K562 (cell line): Measurements from ENCODE around the gene RTN4. TPM values are rescaled to one million over a fixed set of nuclear protein-coding genes. Genes with fewer than 3 reads are reported as not detected.
A peak's percentile ranks its signal among the peaks of the same experiment; 100 is the strongest.

Source experiments
- ATAC-seq: fragments of 200-7000 bp; cut with Tn5 transposase; 3 replicates; pipeline ENCODE4 v1.9.1; 2020; ENCODE audit warnings: moderate library complexity
- BruUV-seq: library from RNA; stranded (reverse); fragments of 400-500 nt; replicated peaks from 2 replicates; lab custom pipeline; 2021; lab: Mats Ljungman, UMichigan
- CTCF ChIA-PET: fragments of 300-600 bp; formaldehyde crosslinking; extraction: SDS; loops from one replicate; lab custom pipeline; 2021; ENCODE audit warnings: low intra/inter-chr PET ratio; lab: Yijun Ruan, JAX
- POLR2A ChIA-PET: fragments of 300-600, 350-650 bp; sonication (Branson Sonifier 250); formaldehyde crosslinking; extraction: SDS; loops from one replicate; lab custom pipeline; 2021; ENCODE audit warnings: antibody characterized with exemption, inconsistent platforms; lab: Yijun Ruan, JAX
- DNase-seq, 4 experiments: peaks; one replicate each; pipeline versions ENCODE4 v3.0.0 to v3.0.0-alpha.2; 2011 to 2018; ENCODE audit warnings: low spot score in 3 of 4, mixed read lengths in 3 of 4; ENCODE audit errors: extremely low read depth in 1 of 4
- FAIRE-seq: peaks from 2 replicates; lab custom pipeline; 2011; peaks lifted over from hg19 to GRCh38; lab: Jason Lieb, UNC
- H2AFZ ChIP-seq: 2 replicates; pipeline ENCODE4 v1.6.0; 2011; ENCODE audit warnings: low read depth, low read length, control low read depth, inconsistent platforms
- H3K27ac ChIP-seq: fragments of 200-600 bp; 3 replicates; pipeline ENCODE4 v1.8.0; 2011; ENCODE audit warnings: low read depth, mild to moderate bottlenecking, control low read depth, inconsistent platforms, low read length, moderate library complexity, mixed read lengths; ENCODE audit errors: extremely low read depth
- H3K27me3 ChIP-seq, 2 experiments: fragments of 300-600 bp in 1 of 2; 2 replicates in 1 of 2; 3 replicates in 1 of 2; pipeline versions ENCODE4 v1.6.0 to v1.8.0; 2011; ENCODE audit warnings: inconsistent platforms in 2 of 2, low read length in 2 of 2, mild to moderate bottlenecking in 1 of 2, mixed read lengths in 1 of 2, moderate library complexity in 1 of 2; ENCODE audit not compliant: control insufficient read depth in 2 of 2, insufficient read depth in 2 of 2
- H3K36me3 ChIP-seq: fragments of 300-600 bp; 3 replicates; pipeline ENCODE4 v1.8.0; 2011; ENCODE audit warnings: mild to moderate bottlenecking, low read length, inconsistent platforms; ENCODE audit not compliant: control insufficient read depth, insufficient read depth
- H3K4me1 ChIP-seq, 2 experiments: fragments of 200-600 bp in 1 of 2; replicated peaks in 1 of 2; 2 replicates in 1 of 2; 3 replicates in 1 of 2; pipeline versions ENCODE4 v1.5.1 to v1.8.0; 2011; ENCODE audit warnings: inconsistent platforms in 2 of 2, low read length in 2 of 2, mild to moderate bottlenecking in 1 of 2, mixed read lengths in 1 of 2, moderate library complexity in 1 of 2; ENCODE audit not compliant: control insufficient read depth in 2 of 2, insufficient read depth in 2 of 2
- H3K4me2 ChIP-seq: 2 replicates; pipeline ENCODE4 v1.6.1; 2011; ENCODE audit warnings: low read length, control low read depth, inconsistent platforms, mixed read lengths; ENCODE audit not compliant: insufficient read depth
- H3K4me3 ChIP-seq: fragments of 200-600 bp; sonication (generic), shearing (Covaris generic); 2 replicates; pipeline ENCODE4 v1.5.1; 2016; ENCODE audit warnings: control low read depth, inconsistent platforms
- H3K79me2 ChIP-seq: fragments of 200-600 bp; 3 replicates; pipeline ENCODE4 v1.8.0; 2011; ENCODE audit warnings: low read length, inconsistent platforms; ENCODE audit not compliant: control insufficient read depth, insufficient read depth
- H3K9ac ChIP-seq, 2 experiments: 2 replicates each; pipeline versions ENCODE4 v1.6.0 to v1.6.1; 2011; ENCODE audit warnings: low read depth in 2 of 2, low read length in 2 of 2, control low read depth in 1 of 2, inconsistent platforms in 1 of 2, mild to moderate bottlenecking in 1 of 2, mixed read lengths in 1 of 2; ENCODE audit not compliant: insufficient read depth in 1 of 2
- H3K9me1 ChIP-seq: one replicate; pipeline ENCODE4 v1.6.0; 2011; ENCODE audit warnings: inconsistent platforms, mild to moderate bottlenecking, low read length, moderate library complexity; ENCODE audit not compliant: control insufficient read depth, insufficient read depth
- H3K9me3 ChIP-seq: replicated peaks from 2 replicates; pipeline ENCODE4 v1.5.1; 2011; ENCODE audit warnings: low read depth, low read length, inconsistent platforms; ENCODE audit not compliant: control insufficient read depth, insufficient read depth
- H4K20me1 ChIP-seq: replicated peaks from 2 replicates; pipeline ENCODE4 v1.6.1; 2011; ENCODE audit warnings: low read length, inconsistent platforms, mixed read lengths; ENCODE audit not compliant: control insufficient read depth, insufficient read depth
- ATF7 ChIP-seq: fragments of 450-650 bp; IDR thresholded peaks from 2 replicates; pipeline ENCODE4 v1.7.1; 2014; ENCODE audit warnings: mild to moderate bottlenecking, moderate library complexity
- BDP1 ChIP-seq: IDR thresholded peaks from 3 replicates; pipeline ENCODE4 v1.6.1; 2011; ENCODE audit not compliant: insufficient read length, insufficient read depth
- CBFA2T3 ChIP-seq: fragments of 450-650 bp; IDR thresholded peaks from 2 replicates; pipeline ENCODE4 v1.6.1; 2017
- HNRNPUL1 ChIP-seq: fragments of 200-400 bp; formaldehyde crosslinking; IDR thresholded peaks from 2 replicates; pipeline ENCODE4 v1.6.1; 2017; ENCODE audit warnings: low read length
- MBD2 ChIP-seq: sonication (generic); IDR thresholded peaks from 2 replicates; pipeline ENCODE4 v1.6.1; 2016; ENCODE audit warnings: low read depth, borderline replicate concordance
- NFATC3 ChIP-seq: fragments of 450-650 bp; IDR thresholded peaks from 2 replicates; pipeline ENCODE4 v1.6.1; 2017; ENCODE audit warnings: mild to moderate bottlenecking
- POLR2B ChIP-seq: fragments of 450-650 bp; IDR thresholded peaks from 2 replicates; pipeline ENCODE4 v1.6.1; 2018; ENCODE audit warnings: low read depth; ENCODE audit not compliant: partially characterized antibody
- POLR2G ChIP-seq: fragments of 200-400 bp; formaldehyde crosslinking; IDR thresholded peaks from 2 replicates; pipeline ENCODE4 v1.6.1; 2017; ENCODE audit warnings: low read depth, mild to moderate bottlenecking, antibody characterized with exemption, low read length, moderate library complexity
- RBFOX2 ChIP-seq: fragments of 200-400 bp; formaldehyde crosslinking; IDR thresholded peaks from 2 replicates; pipeline ENCODE4 v1.6.1; 2017; ENCODE audit warnings: low read depth, mild to moderate bottlenecking, low read length, moderate library complexity
- SMARCC2 ChIP-seq: fragments of 450-650 bp; IDR thresholded peaks from 2 replicates; pipeline ENCODE4 v1.6.1; 2017; ENCODE audit warnings: antibody characterized with exemption, moderate library complexity, mild to moderate bottlenecking, low read depth
- ZEB2 ChIP-seq: fragments of 450-650 bp; IDR thresholded peaks from 2 replicates; pipeline ENCODE4 v1.6.1; 2016
- ZNF324 ChIP-seq: fragments of 250-450 bp; sonication (Bioruptor Pico); IDR thresholded peaks from 2 replicates; pipeline ENCODE4 v1.4.0; 2020; ENCODE audit warnings: mild to moderate bottlenecking
- ZNF830 ChIP-seq: fragments of 250-450 bp; sonication (Bioruptor Pico); IDR thresholded peaks from 2 replicates; pipeline ENCODE4 v1.5.0; 2021; ENCODE audit warnings: mild to moderate bottlenecking
- WGBS: fragments of 100-300 bp; shearing (Covaris generic); methylation state at CpG from one replicate; pipeline ENCODE4 v1.1.6; 2016; ENCODE audit warnings: low coverage, mixed read lengths; ENCODE audit not compliant: insufficient coverage; ENCODE audit errors: missing lambda C conversion rate; 5-methylcytosine and 5-hydroxymethylcytosine counted together
- in situ Hi-C: fragments of 300-500 bp; cut with MboI; formaldehyde crosslinking; loops from 4 replicates; pipeline ENCODE4 v1.15.0; 2018; ENCODE audit warnings: inconsistent platforms, mixed read lengths
- intact Hi-C: fragments of 100-400 bp; cut with micrococcal nuclease; formaldehyde crosslinking; loops from 2 replicates; pipeline ENCODE4 v1.14.2; 2022
- polyA plus RNA-seq, 8 experiments: library from polyadenylated mRNA; depleted of rRNA in 4 of 8; stranded (reverse) in 5 of 8; unstranded in 3 of 8; fragments of >200 nt; fragmentation: Nextera tagmentation in 2 of 8; fragmentation: Illumina TruSeq in 1 of 8; extraction: Ambion mirVana in 2 of 8; extraction: Trizol in 1 of 8; gene quantifications; 2 replicates each; pipeline versions ENCODE4 v1.2.1 to v1.2.3, GENCODE V29; 2011 to 2014; ENCODE audit warnings: inconsistent platforms in 1 of 8, missing spikeins in 1 of 8
- total RNA-seq, 7 experiments: library from RNA; depleted of rRNA in 6 of 7; stranded (reverse); fragments of >200 nt in 6 of 7; fragmentation: Illumina TruSeq in 2 of 7; extraction: Trizol in 2 of 7; gene quantifications; 2 replicates each; pipeline versions ENCODE4 v1.2.1 to v1.2.3, GENCODE V29; 2011 to 2021; ENCODE audit warnings: low replicate concordance in 1 of 7
- TF ChIP-seq, protein P1 (sequence below): fragments of 450-650 bp; IDR thresholded peaks from 2 replicates; pipeline ENCODE4 v1.6.1; 2016; ENCODE audit warnings: low read depth, mild to moderate bottlenecking, moderate library complexity
- TF ChIP-seq, protein P2 (sequence below), 2 experiments: fragments of 450-650 bp; IDR thresholded peaks; 2 replicates each; pipeline ENCODE4 v1.6.1; 2016
- TF ChIP-seq, protein P3 (sequence below): fragments of 250-450 bp; sonication (Bioruptor Pico); IDR thresholded peaks from 2 replicates; pipeline ENCODE4 v1.5.0; 2021; ENCODE audit warnings: mild to moderate bottlenecking, borderline replicate concordance

RTN4 gene
- total and polyA plus RNA-seq, 9 of the 15 experiments (the other 6 are each of a cell fraction or from before 2014, with no cell fraction given), result 73.0 to 248 (median 116) TPM

DNA sequence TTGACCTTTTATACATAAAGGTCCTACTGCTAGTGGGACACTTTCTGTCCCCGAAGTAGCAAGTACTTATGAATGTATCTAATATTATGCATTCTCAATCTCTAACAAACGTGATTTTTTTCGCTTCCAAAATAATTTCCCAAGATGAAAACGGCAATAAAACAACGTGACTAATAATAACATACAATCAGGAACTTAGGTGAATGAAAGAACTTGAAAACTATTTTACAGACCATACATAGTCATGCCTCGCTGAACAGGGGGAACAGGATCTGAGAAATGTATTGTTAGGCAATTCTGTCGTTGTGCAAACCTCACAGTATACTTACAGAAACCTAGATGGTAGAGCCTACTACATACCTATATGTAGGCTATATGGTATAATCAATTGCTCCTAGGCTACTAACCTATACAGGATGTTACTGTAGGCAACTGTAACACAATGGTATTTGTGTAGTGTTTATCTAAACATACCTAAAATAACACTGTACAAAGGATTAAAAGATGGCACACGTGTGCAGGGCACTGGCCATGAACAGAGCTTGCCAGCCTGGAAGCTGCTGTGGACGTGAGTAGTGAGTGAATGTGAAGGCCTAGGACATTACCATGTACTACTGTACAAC, 2.5 kb downstream of the RTN4 start (continued):
- TF ChIP-seq, protein P1, sequence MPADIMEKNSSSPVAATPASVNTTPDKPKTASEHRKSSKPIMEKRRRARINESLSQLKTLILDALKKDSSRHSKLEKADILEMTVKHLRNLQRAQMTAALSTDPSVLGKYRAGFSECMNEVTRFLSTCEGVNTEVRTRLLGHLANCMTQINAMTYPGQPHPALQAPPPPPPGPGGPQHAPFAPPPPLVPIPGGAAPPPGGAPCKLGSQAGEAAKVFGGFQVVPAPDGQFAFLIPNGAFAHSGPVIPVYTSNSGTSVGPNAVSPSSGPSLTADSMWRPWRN, result no peak

DNA sequence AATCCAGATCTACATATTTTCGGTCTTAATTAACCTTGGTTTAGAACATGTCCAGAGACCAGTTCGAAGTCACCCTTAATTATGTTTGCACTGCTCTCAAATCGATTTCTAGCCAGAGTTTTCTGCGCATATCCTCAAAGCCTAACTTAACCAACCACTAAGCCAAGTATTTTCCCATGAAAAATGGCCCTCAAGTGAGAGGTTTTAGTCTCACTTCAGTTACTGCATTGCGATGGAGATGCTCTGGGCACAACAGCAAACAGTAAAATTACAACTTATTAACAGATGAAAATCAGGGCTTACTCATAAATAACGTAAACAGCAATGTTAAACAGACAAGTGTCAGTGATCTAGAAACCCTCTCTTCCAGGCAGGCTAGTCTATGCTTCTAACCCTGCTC, 4.5 kb downstream of the RTN4 start:
- Histone ChIP-seq H3K4me1 (peaks cover 5 to 9% of the 10 kb centered on the region in 2 experiments; a peak in 3 of 5 replicates), H3K27ac (peak overlapping the region; percentile 26; the same call in 1 of the 3 replicates), H3K36me3 (peaks cover 22% of the 10 kb centered on the region), H4K20me1 (peaks cover 59% of the 10 kb centered on the region), H3K79me2 (peaks cover 94% of the 10 kb centered on the region), H2AFZ (no peak overlapping the region), H3K9ac (peak overlapping the region in 1 of 2 experiments; percentile 63; a peak in 2 of 4 replicates), H3K4me2 (peak overlapping the region; percentile 83), H3K9me3 (no peaks in the 10 kb centered on the region), H3K27me3 (no peaks in the 10 kb centered on the region), H3K4me3 (peak overlapping the region; percentile 89), H3K9me1 (no peaks in the 10 kb centered on the region)
- ChIA-PET POLR2A (interaction anchor here (0.7 to 2.5 kb wide), 9 partner anchors 8 to 124 kb away, joined by 3 to 8 read pairs (median 4); no protein-coding TSS in a partner anchor), CTCF (interaction anchor here (0.5 kb wide), 1 partner anchor 69 kb away, joined by 3 read pairs; no protein-coding TSS in a partner anchor)
- DNase-seq (no peak), FAIRE-seq (no peak), ATAC-seq (no peak)
- BruUV-seq, result no TSS peak
- in situ Hi-C loops, result loop anchor here (5.0 kb wide), 1 partner anchor 127 kb away; no protein-coding TSS in a partner anchor
- WGBS, result 11% methylated on average over 6 of the region's 6 CpGs
- intact Hi-C loops, result loop anchor here (5.0 kb wide), 1 partner anchor 372 kb away; the partner anchor contains the start of gene CCDC88A
- 0 out of 2 replicates have a peak, but pooled peaks have one; percentile 12 for TF ChIP-seq SMARCC2
- TF ChIP-seq RBFOX2, result 0 out of 2 replicates have a peak, but pooled peaks have one; percentile 25
- no peak for TF ChIP-seq ZEB2
- no peak for TF ChIP-seq MBD2
- TF ChIP-seq, protein P2, sequence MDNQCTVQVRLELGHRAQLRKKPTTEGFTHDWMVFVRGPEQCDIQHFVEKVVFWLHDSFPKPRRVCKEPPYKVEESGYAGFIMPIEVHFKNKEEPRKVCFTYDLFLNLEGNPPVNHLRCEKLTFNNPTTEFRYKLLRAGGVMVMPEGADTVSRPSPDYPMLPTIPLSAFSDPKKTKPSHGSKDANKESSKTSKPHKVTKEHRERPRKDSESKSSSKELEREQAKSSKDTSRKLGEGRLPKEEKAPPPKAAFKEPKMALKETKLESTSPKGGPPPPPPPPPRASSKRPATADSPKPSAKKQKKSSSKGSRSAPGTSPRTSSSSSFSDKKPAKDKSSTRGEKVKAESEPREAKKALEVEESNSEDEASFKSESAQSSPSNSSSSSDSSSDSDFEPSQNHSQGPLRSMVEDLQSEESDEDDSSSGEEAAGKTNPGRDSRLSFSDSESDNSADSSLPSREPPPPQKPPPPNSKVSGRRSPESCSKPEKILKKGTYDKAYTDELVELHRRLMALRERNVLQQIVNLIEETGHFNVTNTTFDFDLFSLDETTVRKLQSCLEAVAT (IDR thresholded peaks at IDR 0.05), result peak; percentile 10 to 39; a peak in 2 of 4 replicates
- no peak for TF ChIP-seq ZNF830 (CRISPR knock-in tag)
- TF ChIP-seq CBFA2T3, result no peak
- TF ChIP-seq, protein P3, sequence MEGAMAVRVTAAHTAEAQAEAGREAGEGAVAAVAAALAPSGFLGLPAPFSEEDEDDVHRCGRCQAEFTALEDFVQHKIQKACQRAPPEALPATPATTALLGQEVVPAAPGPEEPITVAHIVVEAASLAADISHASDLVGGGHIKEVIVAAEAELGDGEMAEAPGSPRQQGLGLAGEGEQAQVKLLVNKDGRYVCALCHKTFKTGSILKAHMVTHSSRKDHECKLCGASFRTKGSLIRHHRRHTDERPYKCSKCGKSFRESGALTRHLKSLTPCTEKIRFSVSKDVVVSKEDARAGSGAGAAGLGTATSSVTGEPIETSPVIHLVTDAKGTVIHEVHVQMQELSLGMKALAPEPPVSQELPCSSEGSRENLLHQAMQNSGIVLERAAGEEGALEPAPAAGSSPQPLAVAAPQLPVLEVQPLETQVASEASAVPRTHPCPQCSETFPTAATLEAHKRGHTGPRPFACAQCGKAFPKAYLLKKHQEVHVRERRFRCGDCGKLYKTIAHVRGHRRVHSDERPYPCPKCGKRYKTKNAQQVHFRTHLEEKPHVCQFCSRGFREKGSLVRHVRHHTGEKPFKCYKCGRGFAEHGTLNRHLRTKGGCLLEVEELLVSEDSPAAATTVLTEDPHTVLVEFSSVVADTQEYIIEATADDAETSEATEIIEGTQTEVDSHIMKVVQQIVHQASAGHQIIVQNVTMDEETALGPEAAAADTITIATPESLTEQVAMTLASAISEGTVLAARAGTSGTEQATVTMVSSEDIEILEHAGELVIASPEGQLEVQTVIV, result no peak
- TF ChIP-seq HNRNPUL1, result no peak
- TF ChIP-seq NFATC3, result no peak
- TF ChIP-seq ATF7, result no peak
- TF ChIP-seq POLR2B, result peak; percentile 34
- TF ChIP-seq POLR2G, result 0 out of 2 replicates have a peak, but pooled peaks have one; percentile 23
- TF ChIP-seq BDP1, result no peak
- no peak for TF ChIP-seq ZNF324 (CRISPR knock-in tag)
